B cell (primary cell): ENCODE data around the gene GPR15LG. TPM values are rescaled to one million over a fixed set of nuclear protein-coding genes. Genes with fewer than 3 reads are reported as not detected.
"Not testable (repeated sequence)": the region's sequence is repeated elsewhere in the genome, so short reads cannot be mapped to it uniquely, and the experiment has no call there.

Experiments used
- ATAC-seq: fragments of 200-7000 bp; cut with Tn5 transposase; one replicate; pipeline ENCODE4 v1.10.0; 2021; ENCODE audit warnings: low read depth, mild to moderate bottlenecking, moderate number of reproducible peaks, moderate library complexity
- CTCF ChIA-PET: fragments of 350-600 bp; sonication (Branson Sonifier 250); formaldehyde crosslinking; loops from one replicate; lab custom pipeline; 2021; ENCODE audit warnings: antibody characterized with exemption, inconsistent platforms; lab: Charles Lee
- POLR2A ChIA-PET: fragments of 350-600 bp; sonication (Branson Sonifier 250); formaldehyde crosslinking; loops from one replicate; lab custom pipeline; 2021; ENCODE audit warnings: antibody characterized with exemption; lab: Charles Lee
- DNase-seq: peaks from one replicate; pipeline ENCODE4 v3.0.0; 2013
- H2AFZ ChIP-seq: 2 replicates; pipeline ENCODE4 v1.6.1; 2012; ENCODE audit warnings: mild to moderate bottlenecking, low read depth, low read length; ENCODE audit not compliant: insufficient read depth, poor library complexity, severe bottlenecking
- H3K27ac ChIP-seq, 2 donors: 1 replicate in 1 of 2; 2 replicates in 1 of 2; pipeline ENCODE4 v1.5.1; 2012 to 2013; ENCODE audit warnings: low read length in 2 of 2, mild to moderate bottlenecking in 2 of 2, moderate library complexity in 1 of 2
- H3K27me3 ChIP-seq, 4 experiments: fragments of 200-600 bp in 1 of 4; sonication (generic) in 1 of 4; replicated peaks in 1 of 4; 1 replicate in 2 of 4; 2 replicates in 2 of 4; pipeline versions ENCODE4 v1.6.1 to v1.7.0; 2013 to 2016; ENCODE audit warnings: low read length in 3 of 4, mild to moderate bottlenecking in 2 of 4, mixed read lengths in 1 of 4, moderate library complexity in 1 of 4; ENCODE audit not compliant: insufficient read depth in 4 of 4, control insufficient read depth in 3 of 4; ENCODE audit errors: control extremely low read depth in 1 of 4
- H3K36me3 ChIP-seq, 2 experiments: replicated peaks in 1 of 2; 1 replicate in 1 of 2; 2 replicates in 1 of 2; pipeline versions ENCODE4 v1.6.1 to v1.7.1; 2013; ENCODE audit warnings: low read length in 1 of 2; ENCODE audit not compliant: insufficient read depth in 2 of 2, control insufficient read depth in 1 of 2; ENCODE audit errors: control extremely low read depth in 1 of 2, extremely low read depth in 1 of 2
- H3K4me1 ChIP-seq, 2 donors: fragments of 200-600 bp in 1 of 2; sonication (generic) in 1 of 2; 1 replicate in 1 of 2; 2 replicates in 1 of 2; pipeline versions ENCODE4 v1.5.1 to v1.6.1; 2013 to 2017; ENCODE audit warnings: low read length in 2 of 2; ENCODE audit not compliant: control insufficient read depth in 2 of 2, insufficient read depth in 2 of 2
- H3K4me2 ChIP-seq: replicated peaks from 2 replicates; pipeline ENCODE3; 2012; ENCODE audit warnings: mild to moderate bottlenecking, low read depth, low read length; ENCODE audit not compliant: poor library complexity, severe bottlenecking
- H3K4me3 ChIP-seq, 5 experiments: fragments of 200-600 bp in 1 of 5; sonication (generic) in 1 of 5; 1 replicate in 3 of 5; 2 replicates in 2 of 5; pipeline versions ENCODE4 v1.5.1 to v1.7.0; 2011 to 2016; ENCODE audit warnings: low read length in 4 of 5, mild to moderate bottlenecking in 4 of 5, low read depth in 2 of 5, control low read depth in 1 of 5, moderate library complexity in 1 of 5; ENCODE audit not compliant: insufficient read depth in 1 of 5; ENCODE audit errors: control extremely low read depth in 1 of 5, extremely low read depth in 1 of 5
- H3K79me2 ChIP-seq: fragments of 200-600 bp; sonication (generic); one replicate; pipeline ENCODE4 v1.6.0; 2016; ENCODE audit warnings: low read length; ENCODE audit not compliant: control insufficient read depth, insufficient read depth
- H3K9ac ChIP-seq: fragments of 200-600 bp; sonication (generic); 2 replicates; pipeline ENCODE4 v1.6.1; 2017; ENCODE audit warnings: mild to moderate bottlenecking, low read length, moderate library complexity
- H3K9me3 ChIP-seq, 3 donors: one replicate each; pipeline versions ENCODE4 v1.6.1 to v1.7.1; 2013; ENCODE audit warnings: low read length in 2 of 3; ENCODE audit not compliant: control insufficient read depth in 2 of 3, insufficient read depth in 1 of 3; ENCODE audit errors: control extremely low read depth in 1 of 3
- H4K20me1 ChIP-seq: 2 replicates; pipeline ENCODE4 v1.6.0; 2012; ENCODE audit warnings: mild to moderate bottlenecking, low read length; ENCODE audit not compliant: insufficient read depth, control insufficient read depth, poor library complexity, severe bottlenecking
- H3K27ac Mint-ChIP-seq: one replicate; pipeline ENCODE4 v1.8.0; 2021; ENCODE audit warnings: mixed read lengths
- H3K27me3 Mint-ChIP-seq: one replicate; pipeline ENCODE4 v1.8.0; 2021; ENCODE audit warnings: mixed read lengths
- H3K4me1 Mint-ChIP-seq: one replicate; pipeline ENCODE4 v1.8.0; 2021; ENCODE audit warnings: mixed read lengths
- H3K4me3 Mint-ChIP-seq: one replicate; pipeline ENCODE4 v1.8.0; 2021; ENCODE audit warnings: mixed read lengths
- H3K9me3 Mint-ChIP-seq: one replicate; pipeline ENCODE4 v1.8.0; 2022; ENCODE audit warnings: mixed read lengths; ENCODE audit not compliant: insufficient read depth
- CTCF ChIP-seq: fragments of 200-600 bp; IDR thresholded peaks from one replicate; pipeline ENCODE4 v1.8.0; 2022; ENCODE audit warnings: antibody characterized with exemption, mild to moderate bottlenecking
- EZH2 ChIP-seq: IDR thresholded peaks from 2 replicates; pipeline ENCODE4 v1.6.1; 2012; ENCODE audit warnings: borderline replicate concordance, low read depth, mild to moderate bottlenecking, moderate library complexity, low read length; ENCODE audit not compliant: insufficient read depth, poor library complexity, severe bottlenecking
- WGBS: methylation state at CpG from one replicate; pipeline ENCODE4 v1.1.5; 2013; ENCODE audit warnings: missing lambda C conversion rate; ENCODE audit not compliant: insufficient coverage; 5-methylcytosine and 5-hydroxymethylcytosine counted together
- intact Hi-C: fragments of 100-400 bp; cut with micrococcal nuclease; formaldehyde crosslinking; loops from one replicate; pipeline ENCODE4 v1.10.0; 2022
- polyA plus RNA-seq: library from polyadenylated mRNA; depleted of rRNA; stranded (reverse); fragments of >200 nt; gene quantifications from 2 replicates; pipeline ENCODE4 v1.2.3, GENCODE V29; 2012
- total RNA-seq, 2 donors: library from RNA; stranded (reverse); fragments of 120-200 nt in 1 of 2; gene quantifications; 1 replicate in 1 of 2; 2 replicates in 1 of 2; pipeline versions ENCODE4 v1.2.3 to v1.2.4, GENCODE V29; 2013 to 2022

Gene GPR15LG
- total and polyA plus RNA-seq, 2 donors (not counting 1 experiment from before 2014, with no cell fraction given), result not detected

- not testable (repeated sequence) for H3K4me2 ChIP-seq, H3K79me2 ChIP-seq, H3K27ac ChIP-seq, H3K4me3 Mint-ChIP-seq, H3K9me3 ChIP-seq, H3K4me3 ChIP-seq, H2AFZ ChIP-seq, H3K27me3 Mint-ChIP-seq, H3K4me1 ChIP-seq, H3K27me3 ChIP-seq, H3K4me1 Mint-ChIP-seq, H3K9ac ChIP-seq, H3K27ac Mint-ChIP-seq, H3K9me3 Mint-ChIP-seq, H4K20me1 ChIP-seq
- ChIA-PET CTCF (interaction anchor here (0.7 to 5.0 kb wide), 21 partner anchors 8 to 389 kb away, joined by 3 to 72 read pairs (median 4); partner anchors contain the start of genes CCSER2, CDHR1, GHITM and GPR15LG), POLR2A (interaction anchor here (1.1 kb wide), 1 partner anchor 16 kb away, joined by 3 read pairs; no protein-coding TSS in a partner anchor)
- peak; percentile 94 for TF ChIP-seq CTCF
- peak; percentile 60 for ATAC-seq
- intact Hi-C loops, result loop anchor here (1.0 kb wide), 3 partner anchors 9 to 109 kb away; partner anchors contain the start of gene GHITM
- H3K36me3 ChIP-seq, result peaks cover 4 to 90% of the 10 kb centered on the region in 2 experiments
- 100% methylated on average over 1 of the region's 9 CpGs for WGBS
- peak; percentile 56 for DNase-seq
Measured at GRCh38 chr10:84148006-84148597, 25.5 kb upstream of the GPR15LG start.

- H3K27me3 ChIP-seq, result no peaks in the 10 kb centered on the region
- no peak overlapping the region for H3K4me3 ChIP-seq
- POLR2A ChIA-PET, result no interaction called here
- Mint-ChIP-seq H3K4me3 (no peak overlapping the region), H3K9me3 (no peaks in the 10 kb centered on the region), H3K27me3 (no peaks in the 10 kb centered on the region), H3K4me1 (no peaks in the 10 kb centered on the region), H3K27ac (no peak overlapping the region)
- no peak overlapping the region for H3K4me2 ChIP-seq
- H3K9ac ChIP-seq, result no peak overlapping the region
- H3K36me3 ChIP-seq, result peaks cover 6 to 88% of the 10 kb centered on the region in 2 experiments
- no peak overlapping the region for H3K27ac ChIP-seq
- H2AFZ ChIP-seq, result no peak overlapping the region
- intact Hi-C loops, result no loop called here
- TF ChIP-seq EZH2 (no peak), CTCF (no peak)
- H4K20me1 ChIP-seq, result no peaks in the 10 kb centered on the region
- ATAC-seq, result no peak
- no peaks in the 10 kb centered on the region for H3K9me3 ChIP-seq
- H3K4me1 ChIP-seq, result no peaks in the 10 kb centered on the region
- CTCF ChIA-PET, result interaction anchor here (0.8 to 5.0 kb wide), 9 partner anchors 9 to 202 kb away, joined by 3 to 72 read pairs (median 24); partner anchors contain the start of gene GHITM
- WGBS, result no CpG with 5 or more reads among the region's 2 CpGs
- no peaks in the 10 kb centered on the region for H3K79me2 ChIP-seq
- no peak for DNase-seq
Measured at GRCh38 chr10:84149854-84150253, 23.7 kb upstream of the GPR15LG start.
